CD8-positive, alpha-beta memory T cell (primary cell): Measurements from ENCODE around the gene ZNF273. TPM values are rescaled to one million over a fixed set of nuclear protein-coding genes. Genes with fewer than 3 reads are reported as not detected.

ENCODE experiments used
- CTCF ChIA-PET: fragments of 350-600 bp; sonication (Branson Sonifier 250); formaldehyde crosslinking; loops from one replicate; lab custom pipeline; 2021; ENCODE audit warnings: antibody characterized with exemption; lab: Charles Lee
- POLR2A ChIA-PET: fragments of 350-600 bp; sonication (Branson Sonifier 250); formaldehyde crosslinking; loops from one replicate; lab custom pipeline; 2021; ENCODE audit warnings: antibody characterized with exemption; lab: Charles Lee
- DNase-seq, 5 donors: peaks; one replicate each; pipeline versions ENCODE4 v3.0.0 to v3.0.0-alpha.2; 2020 to 2022; ENCODE audit warnings: mixed read lengths in 1 of 5
- H3K27ac ChIP-seq: one replicate; pipeline ENCODE4 v1.7.0; 2013; ENCODE audit warnings: low read depth, mild to moderate bottlenecking, low read length, moderate library complexity
- H3K27me3 ChIP-seq: 2 replicates; pipeline ENCODE4 v1.7.0; 2013; ENCODE audit warnings: low read length, mild to moderate bottlenecking; ENCODE audit not compliant: insufficient read depth, poor library complexity, severe bottlenecking
- H3K36me3 ChIP-seq: 2 replicates; pipeline ENCODE4 v1.7.0; 2013; ENCODE audit warnings: mild to moderate bottlenecking, low read length, moderate library complexity; ENCODE audit not compliant: insufficient read depth
- H3K4me1 ChIP-seq: 2 replicates; pipeline ENCODE4 v1.7.0; 2013; ENCODE audit warnings: mild to moderate bottlenecking, low read length, moderate library complexity; ENCODE audit not compliant: insufficient read depth
- H3K4me3 ChIP-seq: 2 replicates; pipeline ENCODE4 v1.7.0; 2013; ENCODE audit warnings: mild to moderate bottlenecking, low read length
- H3K9me3 ChIP-seq: 2 replicates; pipeline ENCODE4 v1.7.0; 2013; ENCODE audit warnings: mild to moderate bottlenecking, low read length
- H3K27ac Mint-ChIP-seq, 8 donors: one replicate each; pipeline ENCODE4 v1.8.0; 2020 to 2021; ENCODE audit warnings: mixed read lengths in 8 of 8, mild to moderate bottlenecking in 6 of 8, inconsistent platforms in 3 of 8, moderate library complexity in 3 of 8
- H3K27me3 Mint-ChIP-seq, 2 donors: one replicate each; pipeline ENCODE4 v1.8.0; 2020 to 2021; ENCODE audit warnings: mixed read lengths in 2 of 2, mild to moderate bottlenecking in 1 of 2, moderate library complexity in 1 of 2
- H3K36me3 Mint-ChIP-seq, 3 donors: one replicate each; pipeline ENCODE4 v1.8.0; 2020 to 2021; ENCODE audit warnings: mixed read lengths in 3 of 3, inconsistent platforms in 1 of 3, mild to moderate bottlenecking in 1 of 3
- H3K4me1 Mint-ChIP-seq, 3 donors: one replicate each; pipeline ENCODE4 v1.8.0; 2020 to 2021; ENCODE audit warnings: mixed read lengths in 3 of 3, inconsistent platforms in 1 of 3, mild to moderate bottlenecking in 1 of 3
- H3K4me3 Mint-ChIP-seq, 7 donors: one replicate each; pipeline ENCODE4 v1.8.0; 2020 to 2021; ENCODE audit warnings: mixed read lengths in 7 of 7, mild to moderate bottlenecking in 6 of 7, moderate library complexity in 4 of 7, inconsistent platforms in 2 of 7
- H3K9me3 Mint-ChIP-seq, 5 donors: one replicate each; pipeline ENCODE4 v1.8.0; 2020 to 2022; ENCODE audit warnings: mixed read lengths in 5 of 5, mild to moderate bottlenecking in 3 of 5, moderate library complexity in 2 of 5, inconsistent platforms in 1 of 5
- polyA plus RNA-seq: library from polyadenylated mRNA; unstranded; fragments of 300-500 nt; fragmentation: Illumina TruSeq; gene quantifications from one replicate; pipeline ENCODE4 v1.2.3, GENCODE V29; 2021
- total RNA-seq, 2 experiments: library from RNA; stranded (reverse); gene quantifications; one replicate each; pipeline ENCODE4 v1.2.3, GENCODE V29; 2021

The ZNF273 gene
- total and polyA plus RNA-seq, 3 experiments from 2014 or later, result 3.1 to 7.1 (median 6.8) TPM

DNA sequence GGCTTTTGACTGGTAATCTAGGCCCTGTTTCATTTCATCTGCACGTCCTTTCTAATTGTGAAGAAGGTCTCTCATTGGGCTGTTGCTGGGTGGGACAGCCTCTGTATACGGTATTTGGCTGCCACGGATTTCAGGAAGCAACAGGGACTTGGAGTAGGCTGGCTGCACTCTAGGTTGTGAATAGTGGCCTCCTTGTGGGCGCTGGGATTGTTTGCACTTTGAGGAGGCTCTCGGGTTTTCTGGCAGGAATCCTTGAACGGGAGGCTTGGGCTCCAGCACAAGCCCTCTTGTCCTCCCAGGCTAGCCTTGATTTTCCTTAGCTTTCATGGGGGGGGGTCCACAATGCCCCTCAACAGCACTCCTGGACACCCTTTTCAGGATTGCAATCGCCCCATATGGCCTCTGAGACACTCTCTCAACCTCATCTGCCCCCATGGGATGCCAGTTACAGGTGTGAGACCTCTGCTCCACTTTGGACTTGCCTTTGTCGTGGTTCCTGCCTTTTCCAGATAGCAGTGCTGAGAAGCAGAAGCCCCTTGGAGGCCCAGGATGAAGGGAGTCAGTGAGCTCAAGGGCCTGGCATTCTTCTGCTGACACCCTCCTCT lies 33.9 kb upstream of the ZNF273 start:
- Mint-ChIP-seq H3K9me3 (peaks cover 0 to 3% (median 0%) of the 10 kb centered on the region in 5 donors), H3K36me3 (no peaks in the 10 kb centered on the region), H3K4me3 (no peak overlapping the region), H3K27me3 (peaks cover 10 to 18% of the 10 kb centered on the region in 2 donors), H3K27ac (no peak overlapping the region), H3K4me1 (no peaks in the 10 kb centered on the region)
- DNase-seq, result no peak
- Histone ChIP-seq H3K36me3 (no peaks in the 10 kb centered on the region), H3K27me3 (no peaks in the 10 kb centered on the region), H3K4me1 (no peaks in the 10 kb centered on the region), H3K27ac (no peak overlapping the region), H3K9me3 (no peaks in the 10 kb centered on the region), H3K4me3 (no peak overlapping the region)
- ChIA-PET CTCF (no interaction called here), POLR2A (no interaction called here)

DNA sequence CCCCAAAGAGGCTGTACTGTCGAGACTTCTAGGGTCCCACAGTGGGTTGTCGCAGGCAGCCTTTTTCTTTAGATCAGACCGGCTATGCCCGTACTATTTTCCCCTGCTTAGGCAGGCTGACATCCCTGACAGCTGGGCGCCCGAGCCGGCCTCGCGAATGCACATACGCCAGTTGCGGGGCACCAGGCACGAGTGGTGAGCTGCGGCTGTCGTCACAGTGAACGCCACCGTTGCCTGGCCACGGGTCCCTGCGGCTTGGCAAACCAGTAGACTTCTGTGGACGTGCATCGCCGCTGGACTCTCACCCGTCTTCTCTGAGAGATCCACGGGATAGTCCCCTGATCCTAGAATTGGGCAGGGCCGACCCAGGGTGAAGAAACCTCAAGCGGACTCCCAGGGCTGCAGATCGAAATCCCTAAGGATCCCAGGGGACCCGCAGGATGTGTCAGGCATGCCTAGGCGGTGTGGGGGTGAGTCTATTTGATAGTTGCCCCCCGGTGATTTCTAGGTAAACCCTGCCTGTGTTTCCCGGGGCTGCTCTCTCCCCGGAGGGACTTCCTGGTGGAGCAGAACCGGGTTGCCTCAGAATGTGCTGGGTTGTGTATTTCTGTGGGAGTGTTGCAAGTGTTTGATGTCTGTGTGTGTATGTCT lies 33.0 kb upstream of the ZNF273 start:
- Mint-ChIP-seq H3K27ac (no peak overlapping the region), H3K4me3 (no peak overlapping the region), H3K9me3 (peaks cover 0 to 3% (median 0%) of the 10 kb centered on the region in 5 donors), H3K36me3 (no peaks in the 10 kb centered on the region), H3K4me1 (no peaks in the 10 kb centered on the region), H3K27me3 (peaks cover 12 to 18% of the 10 kb centered on the region in 2 donors)
- H3K4me1 ChIP-seq, result no peaks in the 10 kb centered on the region
- ChIA-PET CTCF (no interaction called here), POLR2A (no interaction called here)
- no peak for DNase-seq
- no peak overlapping the region for H3K27ac ChIP-seq
- H3K4me3 ChIP-seq, result no peak overlapping the region
- no peaks in the 10 kb centered on the region for H3K27me3 ChIP-seq
- H3K9me3 ChIP-seq, result no peaks in the 10 kb centered on the region
- no peaks in the 10 kb centered on the region for H3K36me3 ChIP-seq

DNA sequence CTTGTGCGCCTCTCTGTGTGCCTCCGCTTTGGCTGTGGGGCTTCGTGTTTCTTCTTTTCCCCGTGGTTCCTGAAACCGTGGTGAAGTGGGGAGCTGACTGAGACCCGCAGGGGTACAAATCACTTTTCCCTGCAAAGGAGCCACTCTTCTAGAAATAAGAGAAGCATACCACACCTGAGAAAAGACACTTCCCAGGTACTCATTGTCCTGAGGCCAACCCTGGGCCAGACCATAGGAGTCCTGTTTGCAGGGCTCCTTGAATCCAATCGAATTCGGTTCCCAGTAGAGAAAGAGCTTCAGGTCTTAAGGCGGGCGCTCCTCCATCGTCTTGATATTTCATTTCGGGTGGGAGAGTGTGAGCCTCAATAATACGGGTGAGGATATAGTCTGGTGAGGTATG lies 32.4 kb upstream of the ZNF273 start:
- H3K36me3 Mint-ChIP-seq, result no peaks in the 10 kb centered on the region
- ChIA-PET POLR2A (no interaction called here), CTCF (no interaction called here)
- H3K27ac Mint-ChIP-seq, result no peak overlapping the region
- H3K4me3 ChIP-seq, result no peak overlapping the region
- no peaks in the 10 kb centered on the region for H3K36me3 ChIP-seq
- DNase-seq, result no peak
- peaks cover 0 to 3% (median 0%) of the 10 kb centered on the region in 5 donors for H3K9me3 Mint-ChIP-seq
- no peaks in the 10 kb centered on the region for H3K4me1 Mint-ChIP-seq
- no peaks in the 10 kb centered on the region for H3K9me3 ChIP-seq
- H3K4me1 ChIP-seq, result no peaks in the 10 kb centered on the region
- peaks cover 12 to 18% of the 10 kb centered on the region in 2 donors for H3K27me3 Mint-ChIP-seq
- no peaks in the 10 kb centered on the region for H3K27me3 ChIP-seq
- H3K4me3 Mint-ChIP-seq, result no peak overlapping the region
- H3K27ac ChIP-seq, result no peak overlapping the region

DNA sequence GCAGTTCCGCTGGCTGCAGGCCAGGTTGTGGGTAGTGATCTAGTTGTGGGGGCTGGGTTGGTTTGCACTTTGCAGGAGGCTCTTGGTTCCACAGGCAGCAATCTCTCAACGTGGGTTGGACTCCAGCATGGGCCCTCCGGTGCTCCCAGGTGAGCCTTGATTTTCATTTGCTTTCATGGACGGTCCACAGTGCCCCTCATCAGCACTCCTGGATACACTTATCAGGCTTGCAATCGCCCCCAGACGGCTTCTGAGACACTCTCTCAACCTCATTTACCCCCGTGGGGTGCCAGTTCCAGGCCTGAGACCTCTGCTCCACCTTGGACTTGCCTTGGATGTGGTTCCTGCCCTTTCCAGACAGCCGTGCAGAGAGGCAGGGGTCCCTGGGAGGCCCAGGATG lies 31.3 kb upstream of the ZNF273 start:
- no peak for DNase-seq
- H3K4me1 Mint-ChIP-seq, result no peaks in the 10 kb centered on the region
- peaks cover 0 to 3% (median 0%) of the 10 kb centered on the region in 5 donors for H3K9me3 Mint-ChIP-seq
- Histone ChIP-seq H3K27ac (no peak overlapping the region), H3K27me3 (no peaks in the 10 kb centered on the region), H3K4me3 (no peak overlapping the region), H3K9me3 (no peaks in the 10 kb centered on the region), H3K36me3 (no peaks in the 10 kb centered on the region), H3K4me1 (no peaks in the 10 kb centered on the region)
- H3K27ac Mint-ChIP-seq, result peak overlapping the region in 1 of 8 donors; percentile 61
- CTCF ChIA-PET, result no interaction called here
- POLR2A ChIA-PET, result no interaction called here
- no peaks in the 10 kb centered on the region for H3K36me3 Mint-ChIP-seq
- peaks cover 17 to 18% of the 10 kb centered on the region in 2 donors for H3K27me3 Mint-ChIP-seq
- H3K4me3 Mint-ChIP-seq, result no peak overlapping the region

DNA sequence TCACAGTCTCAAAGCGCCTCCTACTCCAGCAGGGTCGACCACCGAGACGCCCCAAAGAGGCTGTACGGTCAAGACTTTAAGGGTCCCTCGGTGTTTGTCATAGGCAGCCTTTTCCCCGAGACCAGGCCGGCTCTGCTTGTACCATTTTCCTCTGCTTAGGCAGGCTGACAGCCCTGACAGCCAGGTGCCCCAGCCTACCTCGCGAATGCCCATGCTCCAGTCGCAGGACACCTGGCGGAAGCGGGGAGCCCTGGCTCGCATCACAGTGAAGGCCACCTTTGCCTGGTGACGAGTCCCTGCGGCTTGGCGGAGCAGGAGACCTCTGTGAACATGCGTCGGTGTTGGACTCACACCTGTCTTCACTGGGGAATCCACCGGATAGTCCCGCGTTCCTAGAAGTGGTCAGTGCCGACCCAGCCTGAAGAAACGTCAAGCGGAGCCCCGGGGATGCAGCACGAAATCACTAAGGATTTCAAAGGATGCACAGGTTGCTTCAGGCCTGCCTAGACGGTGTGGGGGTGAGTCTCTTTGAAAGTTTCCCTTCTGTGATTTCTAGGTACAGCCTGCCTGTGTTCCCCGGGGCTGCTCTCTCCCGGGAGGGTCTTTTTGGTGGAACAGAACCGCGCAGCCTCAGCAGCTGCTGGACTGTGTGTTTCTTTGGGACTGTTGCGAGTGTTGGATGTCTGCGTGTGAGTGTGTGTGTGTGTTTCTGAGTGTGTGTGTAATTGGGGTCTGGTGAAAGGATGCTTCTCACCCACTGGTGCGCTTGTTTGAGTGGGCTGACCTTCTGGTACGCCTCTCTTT lies 30.5 kb upstream of the ZNF273 start:
- H3K36me3 Mint-ChIP-seq, result no peaks in the 10 kb centered on the region
- Histone ChIP-seq H3K27me3 (no peaks in the 10 kb centered on the region), H3K4me3 (no peak overlapping the region), H3K27ac (no peak overlapping the region), H3K4me1 (no peaks in the 10 kb centered on the region), H3K9me3 (no peaks in the 10 kb centered on the region), H3K36me3 (no peaks in the 10 kb centered on the region)
- no peak overlapping the region for H3K27ac Mint-ChIP-seq
- DNase-seq, result no peak
- ChIA-PET POLR2A (no interaction called here), CTCF (no interaction called here)
- no peak overlapping the region for H3K4me3 Mint-ChIP-seq
- peaks cover 17 to 23% of the 10 kb centered on the region in 2 donors for H3K27me3 Mint-ChIP-seq
- peaks cover 0 to 3% (median 0%) of the 10 kb centered on the region in 5 donors for H3K9me3 Mint-ChIP-seq
- peaks cover under 1 to 7% (median 5%) of the 10 kb centered on the region in 3 donors for H3K4me1 Mint-ChIP-seq

DNA sequence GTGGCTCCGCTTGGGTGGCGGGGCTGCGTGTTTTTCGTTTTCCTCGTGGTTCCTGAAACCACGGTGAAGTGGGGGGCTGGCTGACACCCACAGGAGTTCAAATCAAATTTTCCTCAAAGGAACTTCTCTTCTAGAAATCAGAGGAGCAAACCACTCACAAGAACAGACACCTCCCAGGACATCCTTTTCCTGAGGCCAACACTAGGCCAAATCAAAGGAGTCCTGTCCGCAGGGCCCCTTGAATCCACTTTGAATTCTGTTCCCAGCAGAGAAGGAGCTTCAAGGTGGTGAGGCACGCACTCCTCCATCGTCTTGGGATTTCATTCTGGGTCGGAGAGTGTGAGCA lies 29.9 kb upstream of the ZNF273 start:
- no peak overlapping the region for H3K27ac ChIP-seq
- ChIA-PET POLR2A (no interaction called here), CTCF (no interaction called here)
- no peaks in the 10 kb centered on the region for H3K4me1 ChIP-seq
- H3K27ac Mint-ChIP-seq, result peak overlapping the region in 1 of 8 donors; percentile 17
- H3K27me3 ChIP-seq, result no peaks in the 10 kb centered on the region
- H3K27me3 Mint-ChIP-seq, result peaks cover 17 to 28% of the 10 kb centered on the region in 2 donors
- no peak overlapping the region for H3K4me3 ChIP-seq
- DNase-seq, result no peak
- no peaks in the 10 kb centered on the region for H3K36me3 ChIP-seq
- peaks cover 6 to 13% (median 10%) of the 10 kb centered on the region in 3 donors for H3K4me1 Mint-ChIP-seq
- no peak overlapping the region for H3K4me3 Mint-ChIP-seq
- H3K36me3 Mint-ChIP-seq, result no peaks in the 10 kb centered on the region
- H3K9me3 ChIP-seq, result no peaks in the 10 kb centered on the region
- peaks cover 0 to 3% (median 0%) of the 10 kb centered on the region in 5 donors for H3K9me3 Mint-ChIP-seq

DNA sequence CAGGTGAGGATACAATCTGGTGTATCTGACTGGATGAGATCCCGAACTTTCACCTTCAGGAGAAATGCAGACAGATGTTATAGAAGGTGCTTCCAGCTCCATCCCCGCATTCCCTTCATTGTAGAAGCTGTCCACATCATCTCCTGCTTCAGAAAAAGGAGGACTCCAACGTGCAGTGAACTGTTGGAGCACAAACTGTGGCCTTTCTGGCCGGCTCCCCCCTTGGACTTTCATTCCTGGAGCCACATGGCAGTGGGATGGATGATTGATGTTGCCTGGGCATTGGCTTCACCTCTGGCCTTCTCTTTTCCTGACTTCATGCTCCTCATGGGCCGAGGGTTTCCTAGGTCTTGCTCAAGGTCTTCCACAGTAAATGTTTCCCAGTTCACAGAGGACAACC lies 29.6 kb upstream of the ZNF273 start:
- Mint-ChIP-seq H3K4me3 (no peak overlapping the region), H3K27ac (no peak overlapping the region), H3K4me1 (peaks cover 6 to 14% (median 11%) of the 10 kb centered on the region in 3 donors), H3K9me3 (peaks cover 0 to 3% (median 0%) of the 10 kb centered on the region in 5 donors), H3K36me3 (no peaks in the 10 kb centered on the region), H3K27me3 (peaks cover 15 to 29% of the 10 kb centered on the region in 2 donors)
- POLR2A ChIA-PET, result no interaction called here
- Histone ChIP-seq H3K4me1 (no peaks in the 10 kb centered on the region), H3K27ac (no peak overlapping the region), H3K9me3 (no peaks in the 10 kb centered on the region), H3K4me3 (no peak overlapping the region), H3K27me3 (no peaks in the 10 kb centered on the region), H3K36me3 (no peaks in the 10 kb centered on the region)
- no peak for DNase-seq
- CTCF ChIA-PET, result no interaction called here

DNA sequence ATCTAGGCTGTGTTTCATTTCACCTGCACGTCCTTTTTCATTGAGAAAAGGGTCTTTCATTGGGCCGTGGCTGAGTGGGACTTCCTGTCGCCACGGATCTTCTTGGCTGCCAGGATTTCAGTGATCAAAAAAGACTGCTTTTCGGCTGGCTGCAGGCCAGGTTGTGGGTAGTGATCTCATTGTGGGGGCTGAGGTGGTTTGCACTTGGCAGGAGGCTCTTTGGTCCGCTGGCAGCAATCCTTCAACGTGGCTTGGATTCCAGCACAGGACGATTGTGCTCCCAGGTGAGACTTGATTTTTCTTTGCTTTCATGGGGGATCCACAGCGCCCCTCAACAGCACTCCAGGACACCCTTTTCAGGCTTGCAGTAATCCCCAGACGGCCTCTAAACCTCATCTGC lies 29.0 kb upstream of the ZNF273 start:
- Mint-ChIP-seq H3K9me3 (peaks cover 0 to 3% (median 0%) of the 10 kb centered on the region in 5 donors), H3K36me3 (no peaks in the 10 kb centered on the region), H3K27me3 (peaks cover 15 to 33% of the 10 kb centered on the region in 2 donors), H3K27ac (no peak overlapping the region), H3K4me1 (peaks cover 6 to 17% (median 13%) of the 10 kb centered on the region in 3 donors), H3K4me3 (no peak overlapping the region)
- H3K4me3 ChIP-seq, result no peak overlapping the region
- H3K27ac ChIP-seq, result no peak overlapping the region
- no peaks in the 10 kb centered on the region for H3K27me3 ChIP-seq
- DNase-seq, result no peak
- no peaks in the 10 kb centered on the region for H3K36me3 ChIP-seq
- ChIA-PET CTCF (no interaction called here), POLR2A (no interaction called here)
- no peaks in the 10 kb centered on the region for H3K4me1 ChIP-seq
- H3K9me3 ChIP-seq, result no peaks in the 10 kb centered on the region
